HG03565 (cell line): Measurements from ENCODE around the gene MYOG.

Source experiments
- ATAC-seq: cut with Tn5 transposase; IDR thresholded peaks from one replicate; pipeline ENCODE4 v1.9.1; 2021; ENCODE audit warnings: mild to moderate bottlenecking, moderate library complexity; ENCODE audit not compliant: unreplicated experiment

Gene MYOG

DNA sequence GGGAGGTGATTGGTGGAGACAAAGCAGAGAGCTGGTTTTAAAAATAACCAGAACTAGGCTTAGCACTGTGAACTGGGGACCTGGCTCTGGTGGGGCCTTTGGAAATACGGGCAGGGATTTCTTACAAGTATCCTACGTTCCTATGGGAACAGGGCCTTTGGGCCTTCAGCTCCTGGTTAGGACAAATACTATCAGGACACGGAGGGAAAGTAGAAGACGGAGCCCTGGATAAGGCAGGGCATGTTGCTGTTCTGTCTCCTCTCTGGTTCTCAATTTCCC is 5.3 kb upstream of the MYOG start:
- no peak for ATAC-seq

DNA sequence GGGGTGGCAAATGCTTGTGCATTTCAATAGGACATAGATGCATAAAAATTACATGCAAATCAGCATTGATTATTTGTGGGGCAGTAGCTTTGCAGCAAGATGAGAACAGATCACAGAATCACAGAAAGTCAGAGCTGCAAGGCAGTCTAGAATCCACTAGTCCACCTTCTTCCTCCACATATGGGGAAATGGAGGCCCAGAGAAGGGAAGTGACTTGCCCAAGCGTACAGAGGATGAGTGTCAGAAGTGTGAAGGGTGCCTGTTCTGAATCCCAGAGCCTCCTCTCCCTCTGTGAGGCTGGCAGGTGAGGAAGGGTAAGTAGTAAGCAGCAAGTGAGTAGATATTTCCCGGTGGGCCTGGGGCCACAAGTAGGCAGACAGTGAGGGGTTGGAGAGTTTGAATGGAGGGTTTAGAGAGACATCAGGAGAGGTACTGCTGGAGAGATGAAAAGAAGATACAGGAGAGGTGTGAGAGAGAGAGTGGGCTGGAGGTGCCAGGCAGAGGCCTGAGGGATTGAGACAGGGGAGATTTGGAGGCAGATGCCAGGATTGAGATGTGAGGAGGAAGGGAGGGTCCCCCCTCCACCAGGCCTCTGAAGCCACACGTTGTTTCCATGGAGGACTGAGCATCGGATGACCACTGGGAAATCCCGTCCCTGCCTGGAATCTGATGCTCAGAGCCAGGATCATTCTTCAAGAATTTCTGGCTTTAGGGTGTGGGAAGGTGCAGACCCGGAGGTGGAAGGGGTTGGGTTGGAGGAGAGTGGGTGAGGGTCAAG is 4.8 kb upstream of the MYOG start:
- ATAC-seq, result no peak

DNA sequence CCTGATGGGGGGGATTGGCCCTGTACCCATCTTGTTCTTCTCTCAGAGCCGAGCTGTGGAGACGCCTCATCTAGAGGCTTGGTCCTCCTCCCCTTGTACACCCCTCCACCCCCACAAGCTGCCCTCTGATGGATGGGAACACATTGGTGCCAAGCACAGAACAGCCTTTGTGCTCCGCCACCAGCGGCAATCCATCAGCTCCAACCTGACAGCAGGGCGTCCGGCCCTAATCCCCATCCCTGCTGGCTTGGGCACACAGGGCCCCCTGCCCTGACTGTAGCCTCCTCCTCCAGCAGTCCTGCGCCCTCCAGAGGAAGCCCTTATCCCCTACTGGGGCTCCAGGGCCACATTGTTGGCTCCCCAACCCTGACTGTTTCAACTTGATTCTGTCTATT is 3.8 kb upstream of the MYOG start:
- ATAC-seq, result no peak

DNA sequence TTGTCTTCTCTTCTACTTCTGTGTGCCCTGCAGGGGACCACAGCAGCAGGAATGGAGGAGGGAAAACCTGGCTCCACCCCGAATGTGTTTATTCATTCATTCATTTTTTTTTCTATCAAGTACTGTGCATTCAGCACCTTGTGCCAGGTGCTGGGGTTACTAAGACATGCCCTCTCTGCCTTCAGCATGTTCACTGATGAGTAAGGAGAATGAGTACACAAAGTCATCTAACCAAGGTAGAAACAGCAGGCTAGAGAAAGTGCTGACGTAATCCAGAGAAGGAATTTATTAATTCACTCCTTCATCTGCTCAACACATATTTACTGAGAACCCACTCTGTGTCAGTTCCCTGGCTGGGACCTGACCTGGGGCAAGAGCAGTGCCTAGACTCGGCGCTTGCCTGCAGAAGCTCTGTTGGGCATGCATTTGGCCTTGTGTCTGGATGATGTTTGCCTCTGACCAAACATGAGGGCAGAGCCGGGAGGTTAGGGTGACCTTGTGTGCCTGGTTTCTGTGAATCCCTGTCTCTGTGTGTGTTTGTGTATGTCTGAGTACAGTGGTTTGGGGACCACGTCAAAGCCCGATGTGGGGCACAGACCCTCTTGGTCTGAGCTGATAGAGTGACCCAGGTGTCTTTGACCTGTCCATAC is 3.3 kb upstream of the MYOG start:
- no peak for ATAC-seq

DNA sequence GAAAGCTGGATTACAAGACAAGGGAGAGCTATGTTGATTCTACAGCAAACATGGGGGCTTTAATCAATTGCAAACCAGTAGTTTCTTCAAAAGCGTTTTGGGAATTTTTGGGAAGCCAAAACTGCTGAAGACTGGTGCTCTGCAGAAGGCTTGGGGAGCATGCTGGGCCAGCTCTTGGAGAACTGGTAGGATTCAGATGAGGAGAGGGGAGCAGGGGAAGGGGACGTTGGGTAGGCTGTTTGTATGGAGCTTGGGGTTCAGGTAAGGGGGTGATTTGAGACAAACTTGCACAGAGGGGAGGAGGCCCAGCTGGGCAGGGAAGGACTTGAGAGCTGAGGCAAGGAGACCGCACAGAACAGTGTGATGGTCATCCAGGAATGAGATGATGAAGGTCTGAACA is 2.6 kb upstream of the MYOG start:
- no peak for ATAC-seq

DNA sequence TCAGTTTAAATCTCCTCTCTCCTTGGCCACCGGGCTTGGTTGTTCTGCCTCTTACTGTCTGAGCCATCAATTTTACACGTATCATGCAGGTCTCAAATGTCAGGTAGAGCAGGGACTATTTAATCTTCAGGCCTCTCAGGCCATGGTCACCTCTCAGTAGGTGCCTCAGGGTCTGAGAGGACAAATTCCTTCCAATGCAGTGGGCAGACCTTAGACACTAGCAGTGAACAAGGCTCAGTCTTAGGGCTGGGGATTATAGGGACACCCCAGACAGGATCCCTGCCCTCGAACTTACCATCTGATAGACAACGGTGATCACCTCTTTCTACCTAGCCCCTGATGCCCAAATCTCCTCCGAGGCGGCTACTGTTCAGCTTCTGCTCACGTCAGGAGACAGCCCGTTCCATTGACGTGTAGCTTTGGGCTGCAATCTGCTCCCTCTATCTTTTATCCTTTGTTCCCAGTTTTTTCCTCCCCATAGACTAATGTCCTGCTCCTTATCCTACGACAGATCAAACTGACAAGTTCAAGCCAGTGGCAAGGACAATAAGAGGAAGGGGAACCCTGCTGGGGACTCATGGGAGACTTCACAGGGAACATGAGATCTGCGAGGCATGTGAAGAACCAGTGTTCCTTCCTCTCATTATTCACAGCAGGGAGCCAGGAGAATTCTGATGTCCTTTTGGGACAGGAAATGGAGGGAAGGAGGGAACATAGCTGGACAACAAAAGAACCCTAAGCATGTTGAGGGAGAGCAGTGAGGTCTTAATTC is 1.4 kb upstream of the MYOG start:
- no peak for ATAC-seq

DNA sequence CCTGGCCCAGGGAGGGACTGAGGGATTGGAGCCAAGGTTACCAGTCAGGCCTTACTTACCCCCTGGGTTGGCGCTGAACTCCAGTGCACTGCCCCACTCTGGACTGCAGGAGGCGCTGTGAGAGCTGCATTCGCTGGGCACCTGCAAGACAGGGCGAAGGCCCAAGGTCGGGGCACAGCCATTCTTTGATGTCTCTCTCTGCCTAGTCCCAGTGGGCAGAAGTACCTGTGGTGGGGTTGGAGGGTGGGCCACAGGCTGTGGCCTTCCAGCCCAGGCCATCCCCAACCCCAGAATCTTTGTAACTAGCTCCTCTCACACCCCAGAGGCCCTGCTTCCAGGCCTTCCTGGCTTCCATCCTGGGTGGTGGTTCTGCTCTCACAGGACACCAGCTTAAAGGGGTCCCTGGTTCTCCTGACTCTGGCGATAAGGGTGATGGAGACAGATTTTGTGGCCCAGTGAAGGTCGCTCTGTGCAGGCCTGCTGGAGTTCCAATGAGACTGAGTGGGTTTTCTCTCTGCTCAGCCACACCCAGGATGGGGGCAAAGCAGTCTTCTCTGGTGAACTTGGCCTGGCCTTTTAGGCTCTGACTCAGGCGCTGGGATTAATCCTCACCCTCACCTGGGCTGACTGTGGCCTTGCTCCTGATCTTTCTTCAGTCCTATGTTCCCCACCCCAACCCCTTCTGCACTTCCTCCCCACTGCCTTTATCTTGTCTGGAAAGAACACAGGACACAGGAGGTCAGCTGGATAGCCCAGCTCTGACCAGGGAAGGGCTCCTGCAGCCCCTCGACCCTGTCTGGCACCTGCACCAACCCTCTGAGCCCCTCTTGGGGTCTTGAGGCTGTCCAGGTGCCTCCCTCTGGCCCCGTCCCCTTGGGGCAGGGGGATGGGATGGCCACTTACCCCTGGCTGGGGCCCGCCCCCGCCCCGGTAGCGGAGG is 954 bp downstream of the MYOG start:
- ATAC-seq, result no peak

DNA sequence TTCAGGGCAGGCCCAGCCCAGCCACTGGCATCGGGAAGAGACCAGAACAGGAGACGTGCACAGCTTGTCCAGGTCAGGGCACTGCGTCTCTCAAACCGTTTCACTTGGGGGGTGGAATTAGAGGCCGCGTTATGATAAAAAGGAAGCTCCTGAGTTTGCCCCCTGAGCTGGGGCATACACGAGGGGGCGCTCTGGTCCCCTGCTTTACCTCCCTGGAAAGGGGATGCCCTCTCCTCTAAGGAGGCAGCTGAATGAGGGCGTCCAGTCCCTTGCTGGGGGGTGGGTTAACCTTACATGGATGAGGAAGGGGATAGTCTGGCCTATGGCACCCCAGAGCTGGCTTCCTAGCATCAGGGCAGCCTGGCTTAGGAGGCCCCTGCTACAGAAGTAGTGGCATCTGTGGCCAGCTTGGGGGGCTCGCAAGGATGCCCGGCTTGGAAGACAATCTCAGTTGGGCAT is 2.3 kb downstream of the MYOG start:
- no peak for ATAC-seq

DNA sequence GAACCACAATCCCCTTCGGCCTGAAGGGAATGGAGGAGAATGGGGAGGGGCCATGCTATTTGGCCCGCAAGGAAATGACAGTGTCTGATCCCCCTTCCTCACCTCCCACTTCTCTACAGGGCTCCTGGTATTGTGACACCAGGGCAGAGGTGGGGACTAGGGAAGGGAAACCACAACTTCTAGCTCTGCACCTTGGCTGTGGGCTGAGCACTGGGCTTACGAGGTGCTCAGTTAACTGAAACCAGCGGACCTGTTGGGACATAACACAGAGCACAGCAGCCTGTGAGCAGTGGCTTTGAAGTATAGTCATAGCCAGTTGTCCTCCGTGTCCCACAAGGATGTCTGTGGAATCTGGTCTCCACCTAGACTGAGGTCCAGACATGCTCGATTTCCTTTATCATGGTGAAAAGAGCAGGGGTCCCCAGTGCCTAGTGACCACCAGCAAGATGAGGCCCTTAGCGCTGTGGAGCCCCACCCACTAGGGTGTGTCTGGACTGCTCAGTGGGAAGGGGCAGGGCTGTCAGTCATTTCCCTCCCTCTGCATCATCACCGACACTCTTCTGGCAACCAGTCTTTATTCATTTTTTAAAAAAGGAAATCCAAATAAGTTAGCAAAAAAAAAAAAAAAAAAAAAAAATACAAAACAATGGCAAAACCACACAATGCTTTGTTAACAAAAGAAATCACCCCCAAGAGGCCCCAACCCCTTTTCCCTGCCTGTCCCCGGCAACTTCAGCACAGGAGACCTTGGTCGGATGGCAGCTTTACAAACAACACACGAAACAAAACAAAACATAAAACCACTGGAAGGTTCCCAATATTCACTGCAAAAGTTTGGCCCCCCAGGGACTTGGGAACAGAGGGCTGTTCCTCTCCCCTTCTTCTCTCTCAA is 3.0 kb downstream of the MYOG start:
- no peak for ATAC-seq

DNA sequence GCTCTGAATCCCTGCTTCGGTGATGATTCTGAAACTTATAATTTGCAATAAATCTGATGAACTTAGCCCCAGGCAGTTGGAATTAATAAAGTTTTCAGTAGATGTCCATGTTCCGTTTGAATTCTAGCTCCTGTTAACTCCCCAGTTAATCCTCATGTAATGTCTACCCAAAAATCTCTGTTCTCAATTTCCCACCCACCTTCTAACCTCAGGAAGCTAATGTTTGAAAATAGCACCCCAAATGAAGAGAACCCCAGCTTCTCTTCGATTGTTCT is 3.6 kb downstream of the MYOG start:
- ATAC-seq, result no peak

DNA sequence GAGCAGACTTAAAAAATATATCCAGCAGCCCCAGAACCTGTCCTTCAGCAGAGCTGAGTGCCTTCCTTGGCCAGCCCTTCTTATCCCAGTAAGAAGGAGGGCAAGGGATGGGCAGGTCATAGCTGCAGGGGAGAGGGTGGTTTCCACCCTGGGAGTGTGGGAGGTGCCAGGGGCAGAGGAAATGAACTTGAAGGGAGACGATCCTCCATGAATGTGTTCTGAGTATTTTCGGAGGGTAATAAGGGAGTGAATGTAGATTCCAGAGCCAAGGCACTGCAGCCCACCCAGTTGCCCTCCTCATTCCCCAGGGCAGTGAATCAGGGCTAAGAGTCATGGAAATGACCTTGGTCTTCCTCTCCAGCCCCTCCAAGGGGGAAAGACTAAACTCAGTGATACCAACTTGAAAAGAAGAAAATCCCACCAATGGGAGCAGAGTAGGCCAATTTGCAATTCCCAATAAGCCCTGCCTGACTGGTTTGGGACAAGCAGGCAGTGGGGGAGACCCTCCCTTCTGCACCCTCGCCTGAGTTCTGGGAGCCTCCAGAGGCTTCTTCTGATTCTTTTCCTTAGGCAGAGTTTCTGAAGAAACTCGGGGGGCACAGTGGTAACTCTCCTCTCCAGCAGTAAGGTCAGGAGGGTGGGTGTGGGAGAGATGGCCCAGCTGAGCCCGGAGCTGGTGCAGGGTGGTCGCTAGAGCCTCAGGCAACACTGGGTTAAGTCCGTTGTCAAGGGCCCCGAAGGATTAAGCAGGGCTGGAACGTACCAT is 4.2 kb downstream of the MYOG start:
- ATAC-seq, result no peak

DNA sequence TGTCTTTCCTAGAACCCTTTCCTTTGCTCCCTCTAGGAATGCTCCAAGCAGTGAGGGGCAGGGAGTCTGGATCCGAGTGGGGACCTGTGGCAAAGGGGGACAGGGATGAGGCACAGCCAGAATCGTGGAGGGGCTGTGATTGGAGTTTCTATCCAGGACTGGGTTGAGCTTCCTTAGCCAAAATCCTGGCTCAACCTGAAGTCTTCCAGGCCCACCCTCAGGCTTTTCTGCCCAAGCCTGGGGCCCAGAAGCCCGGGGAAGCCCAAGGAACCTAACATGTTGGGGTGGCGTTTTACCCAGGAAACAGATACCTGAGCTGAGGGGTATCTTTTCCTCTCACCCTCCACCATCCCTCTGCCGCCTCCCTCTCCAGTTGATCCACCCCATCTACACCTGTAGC is 5.4 kb downstream of the MYOG start:
- ATAC-seq, result no peak

DNA sequence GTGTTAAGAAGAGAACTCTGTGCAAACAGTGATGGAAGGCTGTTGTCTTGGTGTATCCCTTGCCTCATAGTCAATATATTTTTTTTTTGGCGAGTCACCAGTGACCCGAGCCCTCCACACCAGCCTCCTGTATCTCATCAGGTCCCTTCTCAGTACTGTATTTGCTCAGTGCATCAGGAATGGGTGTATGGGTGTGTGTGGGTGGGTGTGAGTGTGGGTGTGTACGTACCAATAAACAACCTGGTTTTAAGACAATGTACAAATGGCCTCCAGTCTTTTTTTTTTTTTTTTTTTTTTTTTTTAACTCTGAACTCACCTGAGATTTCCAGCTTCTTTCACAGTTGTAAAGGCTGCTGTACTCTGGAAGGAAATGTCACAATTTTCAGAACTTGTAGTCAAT is 7.3 kb downstream of the MYOG start:
- ATAC-seq, result no peak

DNA sequence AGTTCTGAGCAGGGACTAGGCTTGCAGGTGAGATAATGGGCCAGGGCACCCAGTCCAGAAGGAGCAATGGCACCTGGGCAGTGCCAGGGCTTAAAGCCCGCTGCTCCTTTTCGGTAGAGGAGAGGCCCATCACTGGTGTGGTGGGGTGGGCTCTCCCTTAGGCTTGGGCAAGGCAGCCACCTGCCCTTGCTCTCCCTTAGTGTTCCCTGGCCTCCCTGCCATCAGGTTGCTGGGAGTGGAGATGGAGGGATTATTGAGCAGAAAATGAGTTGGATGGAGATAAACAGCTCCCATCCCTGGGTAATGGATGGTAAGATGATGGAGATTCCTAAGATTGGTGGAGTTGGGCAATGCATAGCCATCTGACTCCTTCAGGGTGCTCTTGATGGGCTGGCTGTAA is 7.9 kb downstream of the MYOG start:
- no peak for ATAC-seq

DNA sequence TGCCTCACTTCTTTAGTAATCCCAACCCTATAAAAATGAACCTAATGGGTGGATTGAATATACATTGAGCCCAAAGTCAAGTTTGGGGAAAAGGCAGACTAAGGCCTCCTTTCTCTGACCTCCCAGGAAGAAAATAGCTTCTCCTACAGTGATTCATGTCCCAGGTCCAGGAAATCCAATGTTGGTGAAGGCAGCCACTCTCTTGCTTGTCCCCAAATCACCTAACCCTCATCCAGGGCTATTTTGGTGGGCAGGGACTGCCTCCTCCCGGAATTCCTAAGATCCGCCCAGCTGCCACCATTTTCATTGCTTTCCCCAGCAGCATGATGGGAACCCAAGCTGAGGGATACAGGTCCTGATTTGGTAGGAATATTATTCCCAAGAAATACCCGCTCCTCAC is 8.4 kb downstream of the MYOG start:
- no peak for ATAC-seq

DNA sequence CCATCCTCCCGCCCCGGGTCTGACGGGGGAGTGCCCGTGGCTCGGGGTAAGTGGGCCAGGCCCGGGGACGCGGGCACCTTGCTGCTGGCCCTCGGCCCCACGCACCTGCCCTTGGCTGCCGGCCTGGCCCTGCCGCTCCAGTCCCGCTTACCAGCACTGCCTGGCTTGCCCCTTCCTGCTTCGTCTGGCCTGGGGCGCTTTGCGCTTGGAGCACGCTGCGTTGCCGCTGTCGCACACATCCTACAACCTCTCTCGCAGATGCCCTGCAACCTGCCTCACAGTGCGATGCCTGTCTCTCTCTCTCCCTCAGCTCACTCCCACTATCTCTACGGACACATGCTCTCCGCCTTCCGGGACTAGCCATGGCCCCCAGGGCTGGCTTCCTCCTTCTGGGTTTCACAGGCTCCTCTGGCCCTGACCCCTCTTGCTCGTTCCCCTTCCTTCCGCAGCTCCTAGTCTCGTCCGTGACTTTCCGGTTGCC is 9.7 kb downstream of the MYOG start:
- ATAC-seq, result no peak

DNA sequence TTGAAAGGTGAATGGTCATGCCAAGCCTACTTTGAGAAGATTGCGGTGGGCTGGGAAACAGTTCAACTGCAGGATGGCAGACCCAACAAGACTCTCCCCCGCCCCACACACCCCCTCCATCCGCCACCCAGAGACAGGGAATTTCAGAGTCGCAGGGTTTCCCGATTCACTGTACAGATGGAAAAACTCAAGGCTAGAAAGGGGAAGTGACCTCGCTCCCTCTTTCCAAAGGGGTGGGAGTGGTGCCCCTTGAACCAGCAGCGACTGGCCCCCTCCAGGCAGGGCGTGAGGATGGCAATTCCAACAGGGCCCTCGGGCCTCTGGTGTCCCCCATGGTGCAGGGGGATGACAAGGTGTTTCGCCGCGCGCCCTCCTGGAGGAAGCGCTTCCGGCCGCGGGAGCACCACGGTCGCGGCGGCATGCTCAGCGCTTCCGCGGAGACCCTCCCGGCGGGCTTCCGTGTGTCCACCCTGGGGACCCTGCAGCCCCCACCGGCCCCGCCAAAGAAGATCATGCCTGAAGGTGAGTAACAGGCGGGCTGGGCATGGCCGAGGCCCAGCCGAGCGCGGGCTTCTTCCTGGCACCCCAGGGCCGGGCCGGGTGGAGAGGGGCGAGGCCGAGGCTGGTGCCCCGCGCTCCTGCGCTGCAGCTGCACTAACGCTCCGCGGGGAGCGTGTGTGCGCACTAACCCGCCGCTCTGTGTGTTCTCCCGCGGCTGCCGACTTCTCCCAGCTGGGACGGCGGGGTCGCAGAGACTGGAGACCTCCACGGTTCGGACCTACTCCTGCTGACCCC is 10.4 kb downstream of the MYOG start:
- no peak for ATAC-seq

DNA sequence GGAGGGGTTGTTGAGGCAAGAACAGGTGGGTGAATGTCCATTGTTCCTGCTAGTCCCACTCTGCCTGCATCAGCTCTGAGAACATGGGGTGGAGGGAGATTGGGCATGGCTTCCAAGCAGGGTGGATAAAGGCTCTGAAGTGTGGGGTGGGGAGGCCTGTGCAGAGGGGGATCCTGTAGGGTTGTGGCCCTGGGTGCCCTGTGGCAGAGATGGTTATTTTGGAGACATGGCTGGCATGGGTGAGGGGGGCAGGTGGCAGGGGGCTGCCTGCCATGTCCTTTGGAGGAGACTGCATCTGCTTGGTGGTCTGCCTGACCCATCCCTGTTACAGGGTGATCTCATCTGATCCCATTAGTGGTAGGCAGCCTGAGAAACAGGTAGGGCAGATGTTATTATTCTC is 11.2 kb downstream of the MYOG start:
- no peak for ATAC-seq

DNA sequence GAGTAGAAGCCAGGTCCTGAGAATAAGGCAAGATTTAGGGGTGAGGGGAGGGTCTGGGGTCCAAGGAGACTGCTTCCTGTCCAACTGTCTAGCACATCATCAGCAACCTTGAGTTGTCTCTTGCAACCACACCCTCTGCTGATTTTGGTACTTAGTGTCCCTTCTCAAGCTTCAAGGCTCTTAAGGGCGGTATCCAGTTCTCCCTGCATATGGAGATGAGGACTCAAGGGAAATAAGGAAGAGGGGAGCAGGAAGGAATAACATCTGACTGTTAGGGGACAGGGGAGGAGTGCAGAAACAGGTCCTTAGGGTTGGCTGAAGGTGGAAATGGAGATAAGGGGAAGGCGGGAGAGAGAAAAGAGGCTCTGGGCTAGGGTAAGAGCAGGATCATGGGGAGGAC is 12.3 kb downstream of the MYOG start:
- no peak for ATAC-seq
